Ureter (tissue), 1 donor: Measurements from ENCODE around the gene WDR82. TPM values are rescaled to one million over a fixed set of nuclear protein-coding genes. Genes with fewer than 3 reads are reported as not detected.

Source experiments
- DNase-seq: peaks from one replicate; pipeline ENCODE4 v3.0.0-alpha.2; 2020; ENCODE audit warnings: low spot score
- total RNA-seq: library from RNA; stranded (reverse); gene quantifications from one replicate; pipeline ENCODE4 v1.2.4, GENCODE V29; 2023
- donor health status: DM: yes; HTN: yes; CAD: no.

WDR82 gene, protein sequence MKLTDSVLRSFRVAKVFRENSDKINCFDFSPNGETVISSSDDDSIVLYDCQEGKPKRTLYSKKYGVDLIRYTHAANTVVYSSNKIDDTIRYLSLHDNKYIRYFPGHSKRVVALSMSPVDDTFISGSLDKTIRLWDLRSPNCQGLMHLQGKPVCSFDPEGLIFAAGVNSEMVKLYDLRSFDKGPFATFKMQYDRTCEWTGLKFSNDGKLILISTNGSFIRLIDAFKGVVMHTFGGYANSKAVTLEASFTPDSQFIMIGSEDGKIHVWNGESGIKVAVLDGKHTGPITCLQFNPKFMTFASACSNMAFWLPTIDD
- total RNA-seq, result 81.6 TPM

DNA sequence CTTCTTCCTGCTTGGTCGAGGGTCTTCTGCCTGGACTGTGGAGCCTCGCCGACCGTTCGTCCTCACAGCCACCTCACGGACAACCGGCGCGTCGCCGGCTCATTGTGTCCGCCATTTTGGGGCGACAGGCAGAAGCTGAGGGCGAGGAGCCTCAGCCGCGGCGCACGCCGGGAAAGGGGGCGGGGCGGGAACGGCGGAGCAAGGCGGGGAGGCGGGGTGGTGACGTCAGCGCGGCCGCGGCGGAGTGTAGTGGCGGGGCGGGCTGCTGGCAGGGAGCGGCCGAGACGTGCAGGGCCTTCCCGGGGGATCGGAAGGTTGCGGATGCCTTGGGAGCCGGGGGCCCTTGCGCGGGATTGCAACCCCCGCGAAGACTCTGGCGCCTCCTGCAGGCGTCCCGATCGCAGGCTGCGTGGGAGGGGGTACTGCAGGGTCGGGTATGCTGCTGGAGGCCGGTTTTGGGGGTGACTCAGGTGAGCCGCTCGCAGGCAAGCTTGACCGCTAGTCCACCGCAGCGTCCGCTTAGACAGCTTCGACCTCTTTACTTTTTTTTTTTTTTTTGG, at the start of gene WDR82:
WDR82 (minus strand) TSS at position 140 of the 560 bp plus-strand sequence. CDS start 288 bp downstream, outside the sequence.
- peak; percentile 98 for DNase-seq

GRCh38 chr3:52327486-52328290, 49.2 kb upstream of the WDR82 start:
- no peak for DNase-seq

DNA sequence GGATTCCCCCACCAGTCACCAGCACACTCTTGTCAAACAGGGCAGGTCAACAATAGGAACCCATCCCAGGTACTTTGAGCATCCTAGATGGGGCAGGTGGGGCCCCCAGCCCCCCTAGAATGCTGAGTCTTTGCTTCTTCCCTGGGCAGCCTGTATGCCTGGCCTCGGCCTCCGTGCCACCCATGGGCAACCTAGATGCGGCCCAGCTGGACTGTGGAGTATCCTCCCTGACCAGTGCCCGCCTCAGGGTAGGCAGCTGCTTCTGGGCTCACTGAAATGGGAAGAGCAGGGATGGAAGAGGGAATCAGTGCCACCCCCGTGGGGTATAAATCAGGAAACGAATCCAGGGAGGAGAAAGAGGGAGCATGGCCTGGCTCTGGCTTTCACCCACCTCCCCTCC, 48.5 kb upstream of the WDR82 start:
- no peak for DNase-seq

DNA sequence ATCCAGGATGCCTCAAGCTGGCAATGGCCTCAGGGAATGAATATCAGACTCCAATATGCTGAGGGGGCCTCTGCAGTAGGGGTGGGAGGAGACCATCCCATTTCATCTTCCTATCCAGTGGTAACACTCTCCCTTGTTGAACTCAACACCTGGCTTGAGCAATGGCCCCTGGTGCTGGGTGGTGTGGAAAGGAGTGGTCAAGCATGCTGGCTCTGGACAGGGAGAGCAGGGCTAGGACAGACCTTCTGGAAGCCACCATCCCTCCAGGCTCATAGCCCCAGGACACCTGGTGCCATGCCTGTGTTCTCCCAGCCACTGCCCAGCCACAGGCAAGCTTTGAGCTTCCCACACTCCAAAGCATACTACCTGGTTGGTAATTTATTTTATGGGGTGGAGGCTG, 47.2 kb upstream of the WDR82 start:
- no peak for DNase-seq

GRCh38 chr3:52324676-52325075, 46.2 kb upstream of the WDR82 start:
- DNase-seq, result no peak

GRCh38 chr3:52323526-52324295, 45.3 kb upstream of the WDR82 start:
- DNase-seq, result no peak

DNA sequence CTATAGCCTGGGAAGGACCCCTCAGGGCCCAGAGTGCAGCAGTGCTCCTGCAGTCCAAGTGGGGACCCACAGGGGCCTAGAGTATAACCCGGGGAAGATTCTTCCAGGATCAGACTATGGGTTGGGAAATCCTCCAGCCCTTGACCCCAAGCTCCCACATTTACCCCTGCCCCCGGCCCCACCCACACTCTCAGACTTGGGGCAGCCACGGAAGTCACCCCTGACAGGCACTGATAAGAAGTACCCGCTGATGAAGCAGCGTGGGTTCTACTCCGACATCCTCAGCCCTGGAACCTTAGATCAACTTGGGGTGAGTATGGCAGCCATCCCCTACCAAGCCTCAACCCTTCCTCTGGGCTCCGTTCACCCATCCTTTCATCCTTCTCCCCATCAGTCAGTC, 44.0 kb upstream of the WDR82 start:
- no peak for DNase-seq

DNA sequence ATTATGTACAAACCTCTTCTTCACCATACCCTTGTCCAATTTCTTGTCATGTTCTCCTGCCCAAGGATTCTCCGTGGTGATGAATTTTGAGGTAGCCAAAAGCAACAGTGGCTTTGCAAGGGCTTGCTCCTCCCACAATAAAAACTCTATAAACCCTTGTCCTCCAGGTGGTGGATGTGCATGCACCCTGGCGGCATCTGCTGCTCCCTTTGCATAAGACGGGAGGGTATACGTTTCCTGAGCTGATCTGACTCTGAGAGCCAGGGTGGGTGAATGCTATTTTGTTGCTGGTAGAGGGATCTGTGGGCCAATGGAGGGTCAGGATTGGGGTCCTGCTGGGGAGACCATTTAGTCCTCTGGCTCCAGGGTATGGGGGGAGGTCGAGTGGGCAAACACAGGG, 43.0 kb upstream of the WDR82 start:
- DNase-seq, result no peak

DNA sequence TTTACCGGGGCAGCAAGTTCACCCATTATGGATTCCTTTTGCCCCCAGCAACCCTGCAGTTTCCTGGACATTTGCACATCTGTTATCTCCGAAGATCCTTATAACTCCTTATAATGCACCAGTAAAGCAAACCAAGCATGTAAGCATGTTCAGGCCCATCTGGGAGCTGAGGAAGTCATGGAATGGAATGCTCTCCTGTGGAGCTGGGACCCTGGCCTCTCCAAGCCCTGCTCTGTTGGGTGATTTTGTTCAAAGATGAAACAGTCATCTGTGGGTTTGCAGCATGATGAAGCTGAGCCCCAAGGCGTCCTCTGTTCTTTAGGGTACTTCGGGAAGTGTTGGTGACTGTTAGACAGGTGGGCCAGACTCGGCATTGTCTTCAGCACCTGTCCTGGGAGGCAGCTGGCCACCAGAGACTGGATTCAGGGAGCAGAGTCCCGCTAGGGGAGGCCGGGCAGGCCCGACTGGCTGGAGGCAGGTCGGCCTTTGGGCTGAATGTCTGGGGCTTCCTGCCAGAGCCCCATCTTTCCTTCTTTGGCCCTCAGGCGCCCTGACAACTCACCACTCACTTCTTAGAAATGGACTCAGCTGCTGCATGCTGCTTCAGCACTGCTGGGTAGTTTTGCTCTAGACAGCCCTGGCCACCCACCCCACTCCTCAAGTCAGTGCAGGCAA, 41.6 kb upstream of the WDR82 start:
- DNase-seq, result no peak

DNA sequence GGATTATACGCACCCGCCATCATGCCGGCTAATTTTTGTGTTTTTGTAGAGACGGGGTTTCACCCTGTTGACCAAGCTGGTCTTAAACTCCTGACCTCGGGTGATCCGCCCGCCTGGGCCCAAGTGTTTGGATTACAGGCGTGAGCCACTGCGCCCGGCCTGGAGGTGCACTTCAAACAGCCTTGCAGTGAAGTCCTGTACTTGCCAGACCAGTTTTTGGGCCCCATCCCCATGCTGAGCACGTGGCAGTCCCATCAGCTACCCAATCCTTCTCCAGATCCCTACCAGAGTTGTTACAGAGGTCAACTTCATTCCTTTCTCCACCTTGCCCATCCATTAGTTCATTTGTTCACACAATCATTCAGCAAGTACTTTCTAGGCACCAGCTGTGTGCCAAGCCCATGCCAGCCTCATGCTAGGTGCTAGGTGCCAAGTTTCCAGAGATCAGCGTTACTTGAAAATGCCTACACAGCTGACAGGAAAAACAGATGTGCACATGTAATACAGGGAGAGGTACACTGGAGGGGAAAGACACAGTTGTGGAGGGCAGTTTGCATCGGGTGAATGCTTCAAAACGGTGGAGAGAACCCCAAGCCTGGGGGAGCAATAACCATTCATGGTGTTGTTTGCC, 39.9 kb upstream of the WDR82 start:
- DNase-seq, result no peak

- peak; percentile 77 for DNase-seq
Observed at GRCh38 chr3:52317208-52318000, 39.0 kb upstream of the WDR82 start.

- DNase-seq, result no peak
Observed at GRCh38 chr3:52315977-52316764, 37.7 kb upstream of the WDR82 start, which contains the start of gene DNAH1. TSS of gene DNAH1 (plus strand) at chr3:52316319. CDS start at chr3:52322443, 6,124 bp downstream.

GRCh38 chr3:52315006-52315405, 36.6 kb upstream of the WDR82 start:
- no peak for DNase-seq

DNA sequence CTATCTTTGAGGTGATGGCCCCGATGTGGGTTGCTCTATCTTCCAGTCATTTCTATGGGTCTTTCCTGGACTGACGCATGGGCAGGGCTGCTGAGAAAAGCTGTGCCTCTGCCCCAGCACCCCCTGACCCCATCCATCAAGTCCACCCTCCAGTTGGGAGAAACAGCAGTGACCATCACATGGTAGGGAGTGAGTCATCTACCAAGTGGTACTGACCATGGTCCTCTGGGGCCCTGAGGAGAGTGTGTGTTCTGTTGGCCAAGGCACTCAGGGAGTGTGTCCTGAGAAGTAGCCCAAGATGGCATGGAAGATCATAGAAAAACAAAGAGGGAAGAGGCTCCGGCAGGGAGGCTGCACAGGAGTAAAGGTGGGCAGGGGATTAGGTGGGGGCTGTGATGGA, 36.0 kb upstream of the WDR82 start:
- DNase-seq, result no peak

DNA sequence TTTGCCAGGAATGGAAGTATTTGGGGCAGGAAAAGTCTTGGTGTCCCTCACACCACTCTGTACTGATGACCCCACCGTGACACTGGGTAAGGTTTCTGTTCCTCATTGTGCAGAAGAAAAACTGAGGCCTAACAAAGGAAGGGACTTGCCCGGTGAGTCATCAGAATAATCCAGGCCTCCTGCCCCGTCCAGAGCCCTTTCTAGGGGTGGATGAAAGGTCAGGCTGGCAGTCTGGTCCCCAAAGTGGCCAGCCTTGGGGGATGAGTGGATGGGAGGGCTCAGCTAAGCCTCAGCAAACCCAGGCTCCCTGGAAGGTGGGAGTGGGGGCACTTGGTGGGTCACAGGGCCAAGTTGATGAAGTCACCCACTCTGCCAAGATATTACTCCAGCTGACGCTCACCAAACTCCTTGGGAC, 35.3 kb upstream of the WDR82 start:
- no peak for DNase-seq

- no peak for DNase-seq
Observed at GRCh38 chr3:52313188-52313773, 34.8 kb upstream of the WDR82 start.

DNA sequence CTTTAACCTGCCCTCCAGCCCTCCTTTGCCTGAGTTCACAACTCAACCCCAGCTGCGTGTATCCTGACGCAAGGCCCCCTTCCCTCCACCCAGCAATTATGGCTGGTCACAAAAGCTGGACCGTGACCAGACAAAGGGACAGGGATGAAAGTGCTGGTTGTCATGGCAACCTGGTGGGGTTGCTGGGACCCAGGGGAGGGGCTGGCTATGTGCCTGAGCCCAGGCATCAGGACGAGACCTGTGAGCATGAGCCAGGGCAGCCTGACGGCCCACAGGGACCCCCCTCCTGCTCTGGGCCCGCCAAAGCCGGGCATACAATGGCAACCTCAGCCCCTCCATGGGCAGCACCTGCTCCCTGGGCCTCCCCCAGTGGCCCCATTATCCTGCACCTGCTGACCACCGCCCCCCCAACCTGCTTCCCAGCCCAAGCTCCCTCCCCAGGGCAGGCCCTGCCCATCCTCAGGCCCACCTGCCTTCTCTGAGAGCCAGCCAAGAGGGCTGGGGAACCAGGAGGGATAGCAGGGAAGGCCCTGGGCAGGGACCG, 33.2 kb upstream of the WDR82 start:
- DNase-seq, result no peak

GRCh38 chr3:52310861-52311575, 32.6 kb upstream of the WDR82 start:
- no peak for DNase-seq
